OCI-LY1 (cell line): ENCODE results near the gene NDUFAF5.

ENCODE experiments used
- H2AFZ ChIP-seq: fragments of 200-600 bp; sonication (generic), shearing (Covaris generic); 2 replicates; pipeline ENCODE4 v1.6.0; 2014; ENCODE audit warnings: antibody characterized with exemption, mild to moderate bottlenecking, low read length
- H3F3A ChIP-seq: fragments of 200-600 bp; sonication (generic), shearing (Covaris generic); 2 replicates; pipeline ENCODE4 v1.6.0; 2014; ENCODE audit warnings: mild to moderate bottlenecking, antibody characterized with exemption, low read length, moderate library complexity; ENCODE audit not compliant: insufficient read depth
- H3K27ac ChIP-seq: fragments of 200-600 bp; sonication (generic); 2 replicates; pipeline ENCODE4 v1.5.1; 2014; ENCODE audit warnings: low read length, mixed run types, mild to moderate bottlenecking, low read depth; ENCODE audit not compliant: poor library complexity, severe bottlenecking
- H3K27me3 ChIP-seq: fragments of 200-600 bp; sonication (generic); 2 replicates; pipeline ENCODE4 v1.6.0; 2014; ENCODE audit warnings: antibody characterized with exemption, mild to moderate bottlenecking, low read length, moderate library complexity; ENCODE audit not compliant: insufficient read depth
- H3K36me3 ChIP-seq: fragments of 200-600 bp; sonication (generic); 2 replicates; pipeline ENCODE4 v1.6.1; 2014; ENCODE audit warnings: mild to moderate bottlenecking, antibody characterized with exemption, low read length, moderate library complexity, mixed read lengths; ENCODE audit not compliant: insufficient read depth
- H3K4me1 ChIP-seq: fragments of 200-600 bp; sonication (generic); 2 replicates; pipeline ENCODE4 v1.5.1; 2014; ENCODE audit warnings: mild to moderate bottlenecking, low read length, moderate library complexity; ENCODE audit not compliant: insufficient read depth, severe bottlenecking
- H3K4me2 ChIP-seq: fragments of 200-600 bp; sonication (generic), shearing (Covaris generic); 2 replicates; pipeline ENCODE4 v1.6.1; 2014; ENCODE audit warnings: low read length
- H3K4me3 ChIP-seq: fragments of 200-600 bp; sonication (generic); 2 replicates; pipeline ENCODE4 v1.5.1; 2014; ENCODE audit warnings: low read length, low read depth, mild to moderate bottlenecking, mixed read lengths; ENCODE audit not compliant: poor library complexity, severe bottlenecking
- H3K79me2 ChIP-seq: fragments of 200-600 bp; shearing (Covaris generic); 2 replicates; pipeline ENCODE4 v1.6.1; 2016; ENCODE audit warnings: mixed run types, low read length, mixed read lengths; ENCODE audit not compliant: insufficient read depth
- H3K9ac ChIP-seq: fragments of 200-600 bp; sonication (generic), shearing (Covaris generic); 2 replicates; pipeline ENCODE4 v1.6.1; 2014; ENCODE audit warnings: mild to moderate bottlenecking, low read length, mixed read lengths
- H3K9me2 ChIP-seq: fragments of 200-600 bp; sonication (generic), shearing (Covaris generic); 2 replicates; pipeline ENCODE4 v1.6.1; 2014; ENCODE audit warnings: low read depth, mild to moderate bottlenecking, low read length, mixed read lengths
- H3K9me3 ChIP-seq: fragments of 200-600 bp; shearing (Covaris generic); 2 replicates; pipeline ENCODE4 v1.6.1; 2014; ENCODE audit warnings: low read length, mixed read lengths
- H4K20me1 ChIP-seq: fragments of 200-600 bp; sonication (generic), shearing (Covaris generic); 2 replicates; pipeline ENCODE4 v1.6.0; 2016; ENCODE audit warnings: mild to moderate bottlenecking, low read length; ENCODE audit not compliant: insufficient read depth
- CTCF ChIP-seq: fragments of 200-600 bp; sonication (generic), shearing (Covaris generic); IDR thresholded peaks from 2 replicates; pipeline ENCODE4 v1.5.1; 2017; ENCODE audit warnings: mild to moderate bottlenecking, antibody characterized with exemption, low read length, moderate library complexity, mixed read lengths
- EZH2 ChIP-seq: fragments of 200-600 bp; sonication (generic), shearing (Covaris generic); IDR thresholded peaks from 2 replicates; pipeline ENCODE4 v1.8.0; 2017; ENCODE audit warnings: borderline replicate concordance, mixed run types, mild to moderate bottlenecking, antibody characterized with exemption, low read length, moderate library complexity, mixed read lengths

The NDUFAF5 gene

GRCh38 chr20:13816757-13817156 lies 31.9 kb downstream of the NDUFAF5 start:
- Histone ChIP-seq H3K4me1 (no peaks in the 10 kb centered on the region), H3K9me3 (no peaks in the 10 kb centered on the region), H3K4me3 (no peak overlapping the region), H3F3A (no peaks in the 10 kb centered on the region), H3K4me2 (no peak overlapping the region), H3K9me2 (no peaks in the 10 kb centered on the region), H3K79me2 (no peaks in the 10 kb centered on the region), H3K27ac (no peak overlapping the region), H3K9ac (no peak overlapping the region), H2AFZ (no peak overlapping the region), H3K27me3 (no peaks in the 10 kb centered on the region), H3K36me3 (peaks cover 62% of the 10 kb centered on the region; the same call in 1 of the 2 replicates), H4K20me1 (no peaks in the 10 kb centered on the region)
- no peak for TF ChIP-seq EZH2
- TF ChIP-seq CTCF: no peak

DNA sequence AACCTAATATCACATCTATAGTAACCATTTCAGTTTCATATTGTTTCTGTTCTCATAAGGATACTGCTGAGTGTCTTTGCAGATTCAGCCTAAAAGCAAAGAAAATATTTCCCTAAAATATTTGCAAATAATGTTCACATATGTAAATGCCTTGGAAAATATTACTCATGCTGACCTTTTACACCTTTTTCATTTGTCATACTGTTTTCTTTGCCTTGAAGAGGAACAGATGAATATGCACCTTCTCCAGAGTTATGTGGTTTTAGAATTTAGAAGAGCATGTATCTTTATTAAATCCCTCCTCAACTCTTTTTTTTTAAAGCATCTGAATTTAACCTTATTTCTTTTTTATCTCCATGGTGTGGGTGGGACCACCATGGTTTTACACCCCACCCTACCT lies 32.5 kb downstream of the NDUFAF5 start:
- peaks cover 56% of the 10 kb centered on the region; the same call in 1 of the 2 replicates for H3K36me3 ChIP-seq
- TF ChIP-seq CTCF (no peak), EZH2 (no peak)
- H3K4me2 ChIP-seq: no peak overlapping the region

DNA sequence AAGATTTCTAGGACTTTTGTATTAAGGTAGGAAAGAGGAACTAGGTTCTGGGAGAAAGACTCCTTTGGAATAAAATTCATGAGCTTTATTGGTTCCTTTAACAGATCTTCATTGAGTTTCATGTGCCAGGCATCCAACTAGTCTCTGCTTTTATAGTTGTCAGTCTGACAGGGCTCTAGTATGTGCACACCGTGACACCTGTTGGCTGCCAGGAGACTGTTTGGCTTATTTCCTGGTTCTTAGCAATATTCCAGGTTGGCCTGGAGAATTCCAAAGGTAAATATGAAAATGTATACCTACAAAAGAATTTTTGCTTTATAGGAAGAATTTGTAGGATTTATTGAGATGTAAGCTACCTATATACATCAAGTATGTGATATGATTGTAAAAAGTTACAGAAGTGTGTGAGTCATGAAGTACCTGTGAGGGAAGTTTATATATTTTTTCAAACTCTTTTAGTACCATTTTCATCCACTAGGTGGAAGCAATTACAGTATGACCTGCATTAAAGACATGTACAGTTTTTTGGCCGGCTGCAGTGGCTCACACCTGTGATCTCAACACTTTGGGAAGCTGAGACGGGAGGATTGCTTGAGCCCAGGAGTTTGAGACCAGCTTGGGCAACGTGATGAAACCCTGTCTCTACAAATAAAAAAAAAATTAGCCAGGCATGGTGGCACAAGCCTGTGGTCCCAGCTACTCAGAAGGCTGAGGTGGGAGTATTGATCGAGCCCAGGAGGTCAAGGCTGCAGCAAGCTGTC lies 35.2 kb downstream of the NDUFAF5 start:
- Histone ChIP-seq H3K9ac (no peak overlapping the region), H3K4me3 (no peak overlapping the region), H3K9me3 (no peaks in the 10 kb centered on the region), H3K27me3 (no peaks in the 10 kb centered on the region), H3K79me2 (no peaks in the 10 kb centered on the region), H4K20me1 (no peaks in the 10 kb centered on the region), H3K4me1 (no peaks in the 10 kb centered on the region), H3K27ac (no peak overlapping the region), H3F3A (no peaks in the 10 kb centered on the region), H3K36me3 (peaks cover 34% of the 10 kb centered on the region; the same call in 1 of the 2 replicates), H2AFZ (no peak overlapping the region), H3K4me2 (no peak overlapping the region), H3K9me2 (no peaks in the 10 kb centered on the region)
- peak; percentile 63 for TF ChIP-seq CTCF
- TF ChIP-seq EZH2: no peak

More for the DNA sequence above, 32.5 kb downstream of the NDUFAF5 start:
- Histone ChIP-seq H3K27me3 (no peaks in the 10 kb centered on the region), H3K79me2 (no peaks in the 10 kb centered on the region), H3K4me3 (no peak overlapping the region), H2AFZ (no peak overlapping the region), H4K20me1 (no peaks in the 10 kb centered on the region), H3K9ac (no peak overlapping the region), H3F3A (no peaks in the 10 kb centered on the region), H3K4me1 (no peaks in the 10 kb centered on the region), H3K9me2 (no peaks in the 10 kb centered on the region), H3K27ac (no peak overlapping the region), H3K9me3 (no peaks in the 10 kb centered on the region)
